ENCODE results near the gene STYXL2. TPM values are rescaled to one million over a fixed set of nuclear protein-coding genes. Genes with fewer than 3 reads are reported as not detected.

The STYXL2 gene
- total and polyA plus RNA-seq, 9 donors = 0.08 to 0.30 (median 0.15) TPM; not detected in 2

- Histone ChIP-seq H3K27ac (no peak overlapping the region), H3K4me3 (no peak overlapping the region), H3K27me3 (no peaks in the 10 kb centered on the region), H3K36me3 (no peaks in the 10 kb centered on the region), H3K4me1 (ENCODE audit: insufficient read depth) (no peaks in the 10 kb centered on the region), H3K9me3 (no peaks in the 10 kb centered on the region)
- WGBS, 3 donors = 32 to 59% (median 48%) methylated on average over 2 of the region's 2 CpGs
- DNase-seq = no peak
- TF ChIP-seq CTCF (IDR thresholded peaks at IDR 0.05) = no peak
- no peak for TF ChIP-seq EP300 (IDR thresholded peaks at IDR 0.05)
- intact Hi-C loops (cut with DNase I) = no loop called here
These were observed 3.9 kb upstream of the STYXL2 start for GRCh38 chr1:167089939-167090313.

DNA sequence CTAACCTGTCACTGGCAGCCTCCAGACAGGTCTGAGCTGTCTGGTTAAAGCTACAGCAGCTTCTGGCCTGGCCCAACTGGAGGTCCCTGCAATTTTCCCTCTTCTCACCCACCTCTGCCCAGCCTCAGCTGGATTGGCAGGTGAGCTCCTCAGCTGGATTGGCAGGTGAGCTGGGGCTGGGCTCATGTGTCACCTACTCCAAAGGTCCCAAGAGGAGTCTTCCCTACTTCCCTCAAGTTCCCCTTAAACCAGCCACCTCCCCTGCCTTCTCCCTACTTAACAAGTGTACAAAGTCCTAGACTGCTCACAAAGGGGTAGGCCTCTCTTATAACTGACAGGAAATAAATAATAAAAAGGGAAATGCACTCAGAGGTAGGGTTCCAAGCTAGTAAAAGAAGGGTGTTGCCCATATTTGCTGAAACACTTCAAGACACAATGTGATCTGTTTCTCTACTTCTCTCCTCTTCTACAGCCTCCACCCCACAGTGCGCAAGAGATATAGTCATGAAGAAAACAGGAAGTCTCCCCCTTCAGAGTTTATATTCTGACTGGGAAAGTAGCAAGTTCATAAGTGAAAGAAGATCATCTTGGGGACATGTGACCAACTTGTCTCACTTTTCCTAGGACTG, 3.4 kb upstream of the STYXL2 start, which contains the start of gene GPA33:
TSS of gene GPA33 (minus strand) at position 64 of the 629 bp plus-strand sequence. CDS start 90 bp downstream, outside the sequence.
- 78 to 97% (median 94%) methylated on average over 1 of the region's 1 CpG for WGBS, 3 donors
- no peak for DNase-seq
- Histone ChIP-seq H3K36me3 (no peaks in the 10 kb centered on the region), H3K4me3 (no peak within 1 kb of the TSS), H3K4me1 (ENCODE audit: insufficient read depth) (no peaks in the 10 kb centered on the region), H3K27me3 (no peaks in the 10 kb centered on the region), H3K27ac (no peak within 1 kb of the TSS), H3K9me3 (no peaks in the 10 kb centered on the region)
- intact Hi-C loops (cut with DNase I) = no loop called here
- TF ChIP-seq CTCF (IDR thresholded peaks at IDR 0.05) (no peak), POLR2A (IDR thresholded peaks at IDR 0.05) (no peak), EP300 (IDR thresholded peaks at IDR 0.05) (no peak)

DNA sequence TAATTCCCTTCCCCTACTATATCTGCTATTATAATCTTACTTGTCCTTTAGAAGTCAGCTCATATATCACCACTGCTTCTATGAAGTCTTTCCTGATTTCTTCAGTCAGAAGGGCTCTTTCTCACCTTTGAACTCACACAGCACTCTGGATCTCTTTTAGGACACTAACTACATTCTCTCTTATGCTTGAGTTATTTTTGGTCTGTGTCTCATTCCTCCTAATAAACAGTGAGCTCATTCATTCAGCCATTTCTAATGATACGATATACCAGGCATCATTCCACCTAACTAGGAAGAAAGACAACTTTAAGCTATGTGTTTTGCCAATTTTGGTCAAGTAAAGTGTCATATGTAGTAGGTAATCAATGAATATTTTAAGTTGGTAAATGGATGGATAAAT, 1.2 kb upstream of the STYXL2 start:
- no peak overlapping the region for H3K27ac ChIP-seq
- H3K27me3 ChIP-seq = no peaks in the 10 kb centered on the region
- no peaks in the 10 kb centered on the region for H3K4me1 ChIP-seq (ENCODE audit: insufficient read depth)
- no peak for DNase-seq
- intact Hi-C loops (cut with DNase I) = no loop called here
- no peaks in the 10 kb centered on the region for H3K9me3 ChIP-seq
- H3K4me3 ChIP-seq = no peak overlapping the region
- WGBS, 3 donors = 79 to 93% (median 88%) methylated on average over 1 of the region's 1 CpG
- no peaks in the 10 kb centered on the region for H3K36me3 ChIP-seq
- TF ChIP-seq CTCF (IDR thresholded peaks at IDR 0.05) (no peak), POLR2A (IDR thresholded peaks at IDR 0.05) (no peak), EP300 (IDR thresholded peaks at IDR 0.05) (no peak)

- Histone ChIP-seq H3K9me3 (no peaks in the 10 kb centered on the region), H3K27ac (no peak overlapping the region), H3K4me1 (ENCODE audit: insufficient read depth) (no peaks in the 10 kb centered on the region), H3K4me3 (no peak overlapping the region), H3K27me3 (no peaks in the 10 kb centered on the region), H3K36me3 (no peaks in the 10 kb centered on the region)
- 83 to 85% (median 85%) methylated on average over 8 of the region's 8 CpGs for WGBS, 3 donors
- DNase-seq = no peak
- TF ChIP-seq CTCF (IDR thresholded peaks at IDR 0.05) (no peak), POLR2A (IDR thresholded peaks at IDR 0.05) (no peak), EP300 (IDR thresholded peaks at IDR 0.05) (no peak)
- intact Hi-C loops (cut with DNase I) = no loop called here
These were observed 815 bp downstream of the STYXL2 start for GRCh38 chr1:167094690-167095089.
